GM18508 (cell line): Measurements from ENCODE around the gene RASAL3.

Experiments
- ATAC-seq: cut with Tn5 transposase; IDR thresholded peaks from one replicate; pipeline ENCODE4 v1.9.1; 2021; ENCODE audit warnings: moderate number of reproducible peaks; ENCODE audit not compliant: insufficient read depth, unreplicated experiment

Gene RASAL3

GRCh38 chr19:15436826-15437110, 27.6 kb downstream of the RASAL3 start:
- ATAC-seq = no peak

GRCh38 chr19:15436012-15436825, 28.1 kb downstream of the RASAL3 start:
- ATAC-seq = no peak

GRCh38 chr19:15433519-15434069, 30.8 kb downstream of the RASAL3 start:
- ATAC-seq = no peak

- ATAC-seq = no peak
These were observed 31.5 kb downstream of the RASAL3 start for GRCh38 chr19:15432629-15433518.

GRCh38 chr19:15432018-15432494, 32.3 kb downstream of the RASAL3 start:
- ATAC-seq = no peak

GRCh38 chr19:15431396-15432017, 32.8 kb downstream of the RASAL3 start:
- no peak for ATAC-seq

GRCh38 chr19:15430526-15431120, 33.7 kb downstream of the RASAL3 start:
- ATAC-seq = no peak

GRCh38 chr19:15429825-15430467, 34.4 kb downstream of the RASAL3 start:
- ATAC-seq = no peak

GRCh38 chr19:15428956-15429824, 35.2 kb downstream of the RASAL3 start:
- no peak for ATAC-seq

- ATAC-seq = no peak
These were observed 36.3 kb downstream of the RASAL3 start for GRCh38 chr19:15427991-15428471.

- ATAC-seq = no peak
These were observed 37.0 kb downstream of the RASAL3 start for GRCh38 chr19:15427350-15427700.

- no peak for ATAC-seq
These were observed 37.6 kb downstream of the RASAL3 start for GRCh38 chr19:15426485-15427349.

- ATAC-seq = no peak
These were observed 38.9 kb downstream of the RASAL3 start for GRCh38 chr19:15425321-15425950.

GRCh38 chr19:15424692-15425272, 39.6 kb downstream of the RASAL3 start:
- no peak for ATAC-seq

- ATAC-seq = no peak
These were observed 40.2 kb downstream of the RASAL3 start for GRCh38 chr19:15424121-15424520.

GRCh38 chr19:15423130-15423529, 41.2 kb downstream of the RASAL3 start:
- no peak for ATAC-seq
